Fibroblast of the aortic adventitia (primary cell): ENCODE measurements around the gene ATP5MG. TPM values are rescaled to one million over a fixed set of nuclear protein-coding genes. Genes with fewer than 3 reads are reported as not detected.

Source experiments
- DNase-seq: peaks from one replicate; pipeline ENCODE4 v3.0.0-alpha.2; 2010; ENCODE audit warnings: low read depth
- H3K4me3 ChIP-seq: 2 replicates; pipeline ENCODE4 v1.5.1; 2011; ENCODE audit warnings: low read depth, mild to moderate bottlenecking, control low read depth, low read length, moderate library complexity
- total RNA-seq: library from RNA; depleted of rRNA; stranded (reverse); fragments of >200 nt; gene quantifications from 2 replicates; pipeline ENCODE4 v1.2.3, GENCODE V29; 2012; ENCODE audit warnings: low replicate concordance
- TF ChIP-seq, protein P1 (sequence below): IDR thresholded peaks from 2 replicates; pipeline ENCODE4 v1.5.1; 2011; ENCODE audit warnings: mild to moderate bottlenecking, low read length, control low read depth, inconsistent platforms; ENCODE audit not compliant: insufficient read depth

Gene ATP5MG, protein sequence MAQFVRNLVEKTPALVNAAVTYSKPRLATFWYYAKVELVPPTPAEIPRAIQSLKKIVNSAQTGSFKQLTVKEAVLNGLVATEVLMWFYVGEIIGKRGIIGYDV
- total RNA-seq = 55.2 and 72.8 TPM in 2 replicates

DNA sequence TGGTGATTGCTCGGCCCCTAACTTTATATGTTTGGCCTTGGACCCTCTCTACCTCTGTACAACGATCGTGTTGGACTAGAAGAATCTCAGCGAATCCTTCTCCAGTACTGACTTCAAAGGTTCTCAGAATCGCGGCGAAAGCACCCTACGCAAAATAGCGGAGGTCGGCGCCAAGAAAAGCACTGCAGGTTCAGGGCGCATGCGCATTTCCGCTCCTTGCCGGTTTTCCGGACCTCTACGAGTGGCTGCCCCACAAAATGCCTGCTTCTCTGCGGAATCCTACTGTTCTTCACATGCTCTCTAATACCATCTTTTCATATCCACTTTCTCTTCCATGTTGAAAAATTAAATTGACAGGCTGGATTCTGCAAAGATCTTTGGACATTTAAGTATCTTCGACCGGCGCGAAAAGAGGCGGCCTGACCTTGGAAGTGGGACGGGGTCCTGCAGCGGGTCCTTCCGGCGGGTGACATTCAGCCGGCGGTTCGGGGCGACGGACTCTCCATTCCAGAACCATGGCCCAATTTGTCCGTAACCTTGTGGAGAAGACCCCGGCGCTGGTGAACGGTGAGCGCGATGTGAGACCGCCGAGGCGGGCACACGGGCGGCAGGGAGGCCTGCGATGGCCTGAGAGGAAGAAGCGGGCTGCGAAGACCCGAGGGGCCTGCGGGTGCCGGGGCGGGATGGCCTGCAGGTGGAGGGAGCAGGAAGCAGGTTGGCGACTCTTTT lies at the start of gene ATP5MG:
TSS of gene ATP5MG (plus strand) at position 456 of the 729 bp plus-strand sequence. CDS start at position 516, 60 bp downstream.
- peak; percentile 94 for DNase-seq
- TF ChIP-seq, protein P1, sequence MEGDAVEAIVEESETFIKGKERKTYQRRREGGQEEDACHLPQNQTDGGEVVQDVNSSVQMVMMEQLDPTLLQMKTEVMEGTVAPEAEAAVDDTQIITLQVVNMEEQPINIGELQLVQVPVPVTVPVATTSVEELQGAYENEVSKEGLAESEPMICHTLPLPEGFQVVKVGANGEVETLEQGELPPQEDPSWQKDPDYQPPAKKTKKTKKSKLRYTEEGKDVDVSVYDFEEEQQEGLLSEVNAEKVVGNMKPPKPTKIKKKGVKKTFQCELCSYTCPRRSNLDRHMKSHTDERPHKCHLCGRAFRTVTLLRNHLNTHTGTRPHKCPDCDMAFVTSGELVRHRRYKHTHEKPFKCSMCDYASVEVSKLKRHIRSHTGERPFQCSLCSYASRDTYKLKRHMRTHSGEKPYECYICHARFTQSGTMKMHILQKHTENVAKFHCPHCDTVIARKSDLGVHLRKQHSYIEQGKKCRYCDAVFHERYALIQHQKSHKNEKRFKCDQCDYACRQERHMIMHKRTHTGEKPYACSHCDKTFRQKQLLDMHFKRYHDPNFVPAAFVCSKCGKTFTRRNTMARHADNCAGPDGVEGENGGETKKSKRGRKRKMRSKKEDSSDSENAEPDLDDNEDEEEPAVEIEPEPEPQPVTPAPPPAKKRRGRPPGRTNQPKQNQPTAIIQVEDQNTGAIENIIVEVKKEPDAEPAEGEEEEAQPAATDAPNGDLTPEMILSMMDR = no peak
- peak within 1 kb of the TSS; percentile 79 for H3K4me3 ChIP-seq

DNA sequence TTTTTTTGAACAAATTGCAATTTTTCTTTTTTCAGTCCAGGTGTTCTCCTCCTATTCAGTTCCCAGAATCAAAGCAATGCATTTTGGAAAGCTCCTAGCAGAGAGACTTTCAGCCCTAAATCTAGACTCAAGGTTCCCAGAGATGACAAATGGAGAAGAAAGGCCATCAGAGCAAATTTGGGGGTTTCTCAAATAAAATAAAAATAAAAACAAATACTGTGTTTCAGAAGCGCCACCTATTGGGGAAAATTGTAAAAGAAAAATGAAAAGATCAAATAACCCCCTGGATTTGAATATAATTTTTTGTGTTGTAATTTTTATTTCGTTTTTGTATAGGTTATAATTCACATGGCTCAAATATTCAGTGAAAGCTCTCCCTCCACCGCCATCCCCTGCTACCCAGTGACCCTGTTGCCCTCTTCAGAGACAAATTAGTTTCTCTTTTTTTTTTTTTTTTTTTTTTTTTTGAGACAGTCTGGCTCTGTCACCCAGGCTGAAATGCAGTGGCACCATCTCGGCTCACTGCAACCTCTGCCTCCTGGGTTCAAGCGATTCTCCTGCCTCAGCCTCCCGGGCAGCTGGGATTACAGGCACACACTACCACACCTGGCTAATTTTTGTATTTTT lies 48.2 kb upstream of the ATP5MG start:
- TF ChIP-seq, protein P1 = peak; percentile 55
- peak; percentile 49 for DNase-seq
- no peak overlapping the region for H3K4me3 ChIP-seq

DNA sequence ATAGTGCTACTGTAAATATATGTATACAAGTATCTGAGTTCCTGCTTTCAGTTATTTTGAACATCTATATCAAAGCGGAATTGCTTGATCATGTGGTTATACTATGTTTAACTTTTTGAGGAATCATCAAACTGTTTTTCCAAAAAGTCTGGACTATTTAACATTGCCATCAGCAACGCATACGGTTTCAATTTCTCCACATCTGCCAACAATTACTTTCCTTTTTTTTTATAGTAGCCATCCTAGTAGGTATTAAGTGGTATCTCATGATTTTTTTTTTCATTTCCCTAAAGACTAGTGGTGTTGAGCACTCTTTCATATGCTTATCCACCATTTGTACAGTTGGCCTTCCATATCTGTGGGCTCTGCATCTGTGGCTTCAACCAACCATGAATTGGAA lies 43.3 kb upstream of the ATP5MG start:
- H3K4me3 ChIP-seq = no peak overlapping the region
- TF ChIP-seq, protein P1 = no peak
- peak; percentile 18 for DNase-seq

DNA sequence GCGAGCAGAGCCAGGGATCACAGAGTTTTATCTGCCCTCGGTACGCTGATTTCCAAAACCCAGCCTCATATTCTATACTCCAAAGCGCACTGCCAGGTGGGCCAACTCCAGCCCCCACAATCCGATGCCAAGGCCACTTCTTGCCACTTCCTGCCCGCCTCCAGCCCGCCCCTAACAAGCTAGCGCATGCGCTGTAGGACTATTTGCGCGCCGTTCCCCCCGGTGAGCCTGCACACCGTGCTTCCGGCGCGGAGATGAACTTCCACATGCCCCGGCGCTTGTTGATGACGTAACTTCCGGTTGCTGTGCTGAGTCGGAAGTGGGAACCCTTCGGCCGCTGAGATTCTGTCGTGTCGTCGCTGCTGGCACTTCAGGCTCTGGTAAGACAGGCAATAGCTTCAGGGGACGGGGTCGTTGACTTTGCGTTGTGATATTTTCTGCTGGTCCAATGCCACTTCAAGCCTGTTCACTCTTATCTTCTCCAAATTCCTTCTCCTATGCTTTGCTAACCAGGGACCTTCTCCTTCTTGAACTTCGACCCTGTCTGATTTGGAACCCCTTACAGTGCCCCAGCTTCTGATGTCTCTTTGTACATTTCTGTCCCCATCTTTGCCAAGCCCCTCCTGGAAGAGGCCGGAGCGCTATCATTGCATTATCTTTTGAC lies 42.0 kb upstream of the ATP5MG start, which contains the start of gene UBE4A:
TSS of gene UBE4A (plus strand) at position 306 of the 664 bp plus-strand sequence. CDS start 5,481 bp downstream, outside the sequence.
- H3K4me3 ChIP-seq = peak within 1 kb of the TSS; percentile 98
- peak; percentile 95 for DNase-seq
- TF ChIP-seq, protein P1 = no peak

DNA sequence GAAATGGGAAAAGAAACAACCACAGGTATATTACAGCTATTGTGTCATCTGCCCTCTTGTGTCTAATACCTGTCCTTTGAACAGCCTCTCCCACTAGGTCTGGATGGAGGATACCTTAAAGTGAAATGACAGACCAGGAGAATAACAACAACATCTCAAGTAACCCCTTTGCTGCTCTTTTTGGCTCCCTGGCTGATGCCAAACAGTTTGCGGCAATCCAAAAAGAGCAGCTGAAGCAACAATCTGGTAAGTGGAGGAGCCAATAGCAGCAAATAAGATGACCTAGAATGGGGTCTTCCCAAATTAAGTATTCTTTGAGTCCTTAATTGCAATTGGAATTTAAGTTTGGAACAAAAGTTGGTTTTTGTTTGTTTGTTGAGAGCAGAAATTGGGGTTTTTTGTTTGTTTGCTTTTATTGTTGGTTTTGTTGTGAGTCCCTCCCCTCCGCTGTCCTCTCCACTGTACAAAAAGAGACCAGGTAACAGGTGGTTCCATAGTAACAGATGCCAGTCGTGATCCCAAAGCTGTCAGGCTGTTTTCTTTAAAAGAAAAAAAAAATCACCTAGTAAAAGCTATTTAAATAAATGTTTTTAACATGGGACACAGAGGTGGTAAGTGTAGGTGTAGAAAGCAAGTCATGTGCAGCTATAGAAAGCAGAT lies 36.3 kb upstream of the ATP5MG start:
- TF ChIP-seq, protein P1 = no peak
- DNase-seq = no peak
- no peak overlapping the region for H3K4me3 ChIP-seq

DNA sequence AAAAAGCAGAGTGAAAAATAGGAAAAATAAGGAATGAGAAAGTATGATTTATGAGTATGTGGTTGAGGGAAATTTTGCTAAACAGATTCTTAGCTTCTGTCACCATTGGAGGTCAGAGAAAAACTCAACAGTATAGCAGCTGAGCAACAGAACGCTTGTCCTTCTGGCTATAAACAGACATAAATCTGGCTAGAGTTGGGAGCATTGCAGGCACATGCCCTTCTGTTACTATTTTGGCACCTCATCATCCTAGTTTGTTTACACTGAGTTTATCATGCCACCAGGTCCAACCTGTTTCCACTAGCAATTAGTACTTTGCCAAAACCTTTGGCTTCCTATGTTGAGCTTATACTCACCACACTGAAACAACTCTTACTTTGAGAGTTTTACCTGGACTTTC lies 35.1 kb upstream of the ATP5MG start:
- TF ChIP-seq, protein P1 = no peak
- DNase-seq = no peak

More for the DNA sequence above, 35.1 kb upstream of the ATP5MG start:
- no peak overlapping the region for H3K4me3 ChIP-seq
